Measurements from ENCODE around the gene CACNA1I.

CACNA1I gene

DNA sequence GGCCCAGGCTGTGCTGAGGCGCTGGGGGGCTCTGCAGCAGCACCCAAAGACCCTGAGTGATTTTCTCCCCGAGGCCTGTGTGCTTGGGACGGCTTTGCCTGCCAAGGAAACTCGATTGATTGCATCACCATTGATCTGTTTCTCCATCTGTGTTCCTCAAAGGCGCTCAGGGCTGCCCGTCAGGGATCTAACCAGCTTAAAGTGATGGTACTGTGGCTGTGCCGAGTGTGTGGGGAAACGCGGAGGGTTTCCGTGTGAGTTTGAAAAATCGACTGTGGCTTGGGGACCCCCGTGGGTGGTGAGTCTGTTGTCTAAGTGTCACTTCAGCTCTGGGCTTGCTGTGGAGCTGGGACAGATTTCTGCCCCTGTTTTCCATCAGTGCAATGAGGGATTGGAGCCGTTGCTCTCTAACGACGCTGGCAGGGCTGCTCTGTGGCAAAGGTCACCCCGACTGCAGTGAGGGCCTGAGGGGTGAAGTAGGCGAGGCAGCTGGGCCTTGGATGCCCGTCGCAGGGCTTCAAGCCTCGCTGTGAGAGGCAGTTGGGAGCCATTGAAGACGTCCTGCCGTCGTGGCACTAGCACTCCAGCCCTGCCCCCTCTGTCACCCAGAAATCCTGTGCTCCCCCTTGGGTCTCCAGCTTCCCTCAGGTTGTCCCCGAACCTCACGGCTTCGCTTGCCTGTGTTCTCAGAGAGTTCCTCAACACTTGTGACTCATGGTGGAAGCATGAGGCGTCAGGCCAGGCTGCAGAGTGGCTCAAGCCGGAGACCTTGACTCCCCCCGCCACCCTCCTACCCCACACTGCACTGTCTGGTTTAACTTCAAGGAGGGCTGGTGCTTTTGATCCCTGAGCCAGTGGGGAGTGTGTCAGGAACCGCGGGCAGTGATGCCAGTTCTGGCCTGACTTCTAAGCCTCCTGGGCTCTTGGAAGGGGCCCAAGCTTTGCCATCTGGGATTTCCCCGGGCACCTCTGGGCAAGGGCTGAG, 21.8 kb downstream of the CACNA1I start:
- peak; percentile 70 for DNase-seq (ENCODE audit: low read depth)
- TF ChIP-seq, protein P1, sequence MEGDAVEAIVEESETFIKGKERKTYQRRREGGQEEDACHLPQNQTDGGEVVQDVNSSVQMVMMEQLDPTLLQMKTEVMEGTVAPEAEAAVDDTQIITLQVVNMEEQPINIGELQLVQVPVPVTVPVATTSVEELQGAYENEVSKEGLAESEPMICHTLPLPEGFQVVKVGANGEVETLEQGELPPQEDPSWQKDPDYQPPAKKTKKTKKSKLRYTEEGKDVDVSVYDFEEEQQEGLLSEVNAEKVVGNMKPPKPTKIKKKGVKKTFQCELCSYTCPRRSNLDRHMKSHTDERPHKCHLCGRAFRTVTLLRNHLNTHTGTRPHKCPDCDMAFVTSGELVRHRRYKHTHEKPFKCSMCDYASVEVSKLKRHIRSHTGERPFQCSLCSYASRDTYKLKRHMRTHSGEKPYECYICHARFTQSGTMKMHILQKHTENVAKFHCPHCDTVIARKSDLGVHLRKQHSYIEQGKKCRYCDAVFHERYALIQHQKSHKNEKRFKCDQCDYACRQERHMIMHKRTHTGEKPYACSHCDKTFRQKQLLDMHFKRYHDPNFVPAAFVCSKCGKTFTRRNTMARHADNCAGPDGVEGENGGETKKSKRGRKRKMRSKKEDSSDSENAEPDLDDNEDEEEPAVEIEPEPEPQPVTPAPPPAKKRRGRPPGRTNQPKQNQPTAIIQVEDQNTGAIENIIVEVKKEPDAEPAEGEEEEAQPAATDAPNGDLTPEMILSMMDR (conservative IDR thresholded peaks at IDR 0.05; ENCODE audit: control insufficient read depth, insufficient read depth, low read depth, low read length), result no peak

DNA sequence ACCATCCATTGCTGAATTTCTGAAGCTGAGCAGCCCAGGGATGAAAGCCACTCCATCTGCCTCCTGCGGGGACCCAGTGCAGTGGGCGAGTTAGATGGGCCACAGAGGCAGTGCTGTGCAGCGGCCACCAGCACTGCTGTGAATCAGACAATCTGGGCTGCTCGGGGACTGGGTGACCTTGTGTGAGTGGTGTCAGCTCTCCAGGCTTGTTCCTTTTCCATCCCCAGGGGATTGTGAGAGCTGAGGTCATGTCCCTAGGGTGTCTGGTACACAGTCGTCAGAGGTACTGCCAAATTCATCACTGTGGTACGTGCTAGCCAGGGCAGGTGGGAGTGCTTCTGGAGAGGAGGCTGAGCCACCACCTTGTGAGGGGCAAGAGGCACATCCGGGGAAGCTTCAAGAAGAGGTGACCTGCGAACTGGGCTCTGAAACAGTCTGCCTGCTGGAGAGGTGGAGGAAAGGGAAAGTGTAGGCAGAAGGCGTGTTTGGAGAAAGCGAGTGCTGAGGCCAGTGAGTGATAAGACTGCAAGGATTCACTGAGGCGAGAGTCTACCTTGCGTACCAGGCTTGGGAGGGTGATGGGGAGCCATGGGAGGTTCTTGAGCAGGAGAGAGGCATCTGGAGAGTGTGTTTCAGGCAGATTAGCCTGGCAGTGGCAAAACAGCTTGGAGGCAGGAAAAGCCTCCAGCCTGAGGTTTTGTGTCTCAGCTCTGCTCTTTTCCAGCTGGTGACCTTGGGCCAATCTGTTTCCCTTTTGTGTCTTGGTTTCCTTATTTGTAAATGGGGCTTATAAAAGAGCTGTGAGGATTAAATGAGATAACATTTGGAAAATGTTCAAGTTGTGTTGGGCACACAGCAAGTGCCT, 22.7 kb downstream of the CACNA1I start:
- no peak overlapping the region for H3K4me3 ChIP-seq (ENCODE audit: control insufficient read depth, low read depth, low read length)
- DNase-seq (ENCODE audit: low read depth), result peak; percentile 12

More for the DNA sequence above, 21.8 kb downstream of the CACNA1I start:
- H3K4me3 ChIP-seq (ENCODE audit: control insufficient read depth, low read depth, low read length), result no peak overlapping the region

DNA sequence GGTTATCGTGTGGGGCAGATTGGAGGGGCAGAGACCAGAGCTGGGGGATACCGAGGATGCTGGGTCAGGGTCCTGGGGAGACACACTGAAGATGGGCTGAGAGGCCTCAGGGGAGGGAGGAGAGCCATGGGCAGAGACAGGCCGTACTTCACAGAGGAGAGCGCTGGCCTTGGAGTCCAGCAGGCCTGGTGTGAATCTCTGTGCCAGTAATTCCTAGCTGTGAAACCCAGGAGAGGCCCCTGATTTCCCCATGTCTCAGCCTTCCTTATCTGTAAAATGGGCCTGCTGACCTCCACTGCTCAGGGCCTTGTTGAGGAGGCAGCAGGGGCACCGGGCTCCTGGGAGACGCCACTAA, 23.4 kb downstream of the CACNA1I start:
- H3K4me3 ChIP-seq (ENCODE audit: control insufficient read depth, low read depth, low read length), result no peak overlapping the region
- no peak for DNase-seq (ENCODE audit: low read depth)
- TF ChIP-seq, protein P1 (conservative IDR thresholded peaks at IDR 0.05; ENCODE audit: control insufficient read depth, insufficient read depth, low read depth, low read length), result no peak

More for the DNA sequence above, 22.7 kb downstream of the CACNA1I start:
- TF ChIP-seq, protein P1 (conservative IDR thresholded peaks at IDR 0.05; ENCODE audit: control insufficient read depth, insufficient read depth, low read depth, low read length), result no peak

DNA sequence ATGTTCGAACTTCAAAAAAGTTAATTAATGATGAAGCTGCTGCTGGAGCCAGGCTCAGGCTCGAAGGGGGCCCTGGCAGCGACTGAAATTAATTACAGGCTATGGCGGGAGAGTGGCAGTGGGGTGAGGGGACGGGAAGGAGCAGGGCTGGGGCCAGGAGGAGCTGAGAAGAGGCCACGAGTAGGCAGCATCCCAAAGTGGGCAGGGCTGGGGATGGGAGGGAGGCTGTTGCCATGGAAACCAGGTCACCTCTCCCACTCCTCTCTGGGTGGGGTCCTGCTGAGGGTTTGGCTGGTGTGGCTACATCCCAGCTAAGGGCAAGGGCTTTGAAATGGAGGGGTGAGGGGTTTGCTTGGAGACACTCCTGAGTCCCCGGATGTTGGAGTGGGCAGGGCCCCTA, 23.9 kb downstream of the CACNA1I start:
- DNase-seq (ENCODE audit: low read depth), result no peak
- TF ChIP-seq, protein P1 (conservative IDR thresholded peaks at IDR 0.05; ENCODE audit: control insufficient read depth, insufficient read depth, low read depth, low read length), result no peak
- H3K4me3 ChIP-seq (ENCODE audit: control insufficient read depth, low read depth, low read length), result no peak overlapping the region

DNA sequence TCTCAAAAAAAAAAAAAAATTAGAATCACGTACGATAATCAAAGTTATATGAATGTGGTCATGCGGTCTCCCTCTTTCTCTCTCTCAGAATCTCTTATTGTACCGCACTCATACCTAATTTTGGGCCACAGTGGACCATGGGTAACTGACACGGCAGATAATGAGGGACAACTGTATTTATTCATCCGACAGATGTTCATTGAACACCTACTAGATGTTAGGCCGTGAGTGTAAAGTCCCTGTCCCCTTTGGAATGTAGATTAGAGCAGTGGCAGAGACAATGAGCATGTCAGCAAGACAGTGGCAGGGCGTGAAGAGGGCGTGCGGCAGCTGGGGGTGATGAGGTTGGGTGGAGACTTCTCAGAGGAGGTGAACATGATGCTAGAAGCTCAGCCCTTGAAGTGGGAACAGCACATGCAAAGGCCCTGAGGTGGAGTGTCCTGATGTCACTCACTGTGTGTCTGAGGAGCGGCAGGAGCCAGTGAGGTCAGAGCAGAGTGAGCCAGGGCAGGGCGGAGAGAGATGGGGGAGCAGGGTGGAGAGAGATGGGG, 25.1 kb downstream of the CACNA1I start:
- no peak for DNase-seq (ENCODE audit: low read depth)
- TF ChIP-seq, protein P1 (conservative IDR thresholded peaks at IDR 0.05; ENCODE audit: control insufficient read depth, insufficient read depth, low read depth, low read length), result no peak
- no peak overlapping the region for H3K4me3 ChIP-seq (ENCODE audit: control insufficient read depth, low read depth, low read length)

DNA sequence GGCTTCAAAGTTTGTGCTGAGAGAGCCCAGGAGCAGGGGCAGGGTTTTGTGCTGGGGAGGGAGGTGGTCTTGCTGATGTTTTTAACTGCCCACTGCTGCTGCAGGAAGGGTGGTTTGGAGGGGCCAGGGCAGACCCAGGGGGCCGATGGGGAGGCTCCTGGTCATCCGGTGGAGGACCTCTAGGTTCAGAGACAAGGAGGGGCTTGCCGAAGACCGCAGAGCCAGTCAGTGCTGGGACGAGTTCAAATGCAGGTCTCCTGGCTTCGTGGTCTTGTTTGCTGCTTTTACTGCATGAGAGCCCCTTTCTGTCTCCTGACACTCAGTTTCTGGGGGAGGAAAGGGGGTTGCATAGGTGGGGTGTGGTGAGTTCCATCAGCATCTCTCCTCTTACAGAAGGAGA, 26.0 kb downstream of the CACNA1I start:
- no peak overlapping the region for H3K4me3 ChIP-seq (ENCODE audit: control insufficient read depth, low read depth, low read length)
- no peak for DNase-seq (ENCODE audit: low read depth)
- TF ChIP-seq, protein P1 (conservative IDR thresholded peaks at IDR 0.05; ENCODE audit: control insufficient read depth, insufficient read depth, low read depth, low read length), result no peak
